Measurements from ENCODE around the gene OGG1. TPM values are rescaled to one million over a fixed set of nuclear protein-coding genes. Genes with fewer than 3 reads are reported as not detected.
A peak's percentile ranks its signal among the peaks of the same experiment; 100 is the strongest.

OGG1 gene
- total RNA-seq, 6 experiments from 2014 or later: 12.3 to 27.8 (median 15.7) TPM

DNA sequence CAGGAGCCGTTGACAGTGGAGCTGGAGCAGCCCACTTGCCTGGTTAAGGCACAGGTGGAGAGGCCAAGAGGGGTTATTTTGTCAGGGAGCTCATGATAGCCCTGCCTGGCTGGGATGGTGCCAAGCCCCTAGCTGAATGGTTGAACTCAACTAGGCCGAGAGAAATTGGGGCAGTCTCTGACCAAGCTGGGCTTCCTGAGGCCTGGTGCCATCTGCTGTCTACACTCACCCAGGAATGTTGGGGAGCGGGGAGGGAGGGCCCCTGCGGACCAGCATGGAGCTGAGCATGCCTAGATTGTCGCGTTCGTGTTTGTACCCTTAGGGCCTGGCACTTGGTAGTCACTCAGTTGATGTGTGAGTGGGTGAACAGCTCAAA, 17.0 kb upstream of the OGG1 start:
- Histone ChIP-seq H3K27me3 (no peaks in the 10 kb centered on the region), H3K4me1 (peaks cover 0 to 13% (median 5%) of the 10 kb centered on the region in 4 donors), H3K9me3 (no peaks in the 10 kb centered on the region), H3K36me3 (peaks cover 0 to 25% (median 7%) of the 10 kb centered on the region in 4 donors), H3K4me3 (peak overlapping the region; percentile 95 to 99 (median 99)), H3K27ac (no peak overlapping the region)
- ATAC-seq: no peak
- DNase-seq: no peak
- WGBS (ENCODE audit: insufficient coverage, low coverage, low lambda C conversion rate, missing lambda C conversion rate): 0% methylated on average over 1 of the region's 7 CpGs
- TF ChIP-seq CTCF (IDR thresholded peaks at IDR 0.05) (no peak), POLR2A (IDR thresholded peaks at IDR 0.05) (no peak)
- intact Hi-C loops (cut with DNase I): no loop called here

DNA sequence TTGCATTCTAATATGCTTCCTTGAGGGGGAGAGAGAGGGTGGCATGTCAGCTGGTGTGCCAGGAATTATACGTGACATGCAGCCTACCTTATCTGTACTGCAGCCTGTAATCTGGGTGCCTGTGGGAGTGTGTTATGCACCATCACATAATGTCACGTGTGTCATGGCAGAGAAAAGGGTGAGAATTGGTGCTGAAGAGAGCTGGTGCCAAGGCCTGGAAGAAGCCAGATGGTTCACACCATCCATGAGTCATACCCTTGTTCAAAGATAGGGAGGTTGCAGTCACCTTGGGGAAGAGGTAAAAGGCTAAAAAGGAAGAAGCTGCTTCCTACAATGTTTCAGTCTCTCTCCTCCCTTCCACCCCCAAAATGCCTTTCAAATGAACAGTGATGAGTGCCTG, 12.9 kb upstream of the OGG1 start:
- TF ChIP-seq POLR2A (IDR thresholded peaks at IDR 0.05): no peak
- no peak for TF ChIP-seq CTCF (IDR thresholded peaks at IDR 0.05)
- no peaks in the 10 kb centered on the region for H3K9me3 ChIP-seq
- ATAC-seq: no peak
- H3K27me3 ChIP-seq: no peaks in the 10 kb centered on the region
- intact Hi-C loops (cut with DNase I): no loop called here
- no peak for DNase-seq
- H3K27ac ChIP-seq: no peak overlapping the region
- peaks cover 0 to 13% (median 5%) of the 10 kb centered on the region in 4 donors for H3K4me1 ChIP-seq
- peaks cover 11 to 65% (median 32%) of the 10 kb centered on the region in 4 donors for H3K36me3 ChIP-seq
- WGBS (ENCODE audit: insufficient coverage, low coverage, low lambda C conversion rate, missing lambda C conversion rate): 81% methylated on average over 2 of the region's 2 CpGs
- H3K4me3 ChIP-seq: no peak overlapping the region

GRCh38 chr3:9739181-9739580, 10.6 kb upstream of the OGG1 start:
- Histone ChIP-seq H3K27ac (no peak overlapping the region), H3K9me3 (no peaks in the 10 kb centered on the region), H3K27me3 (no peaks in the 10 kb centered on the region), H3K4me1 (no peaks in the 10 kb centered on the region), H3K36me3 (peaks cover 11 to 89% (median 43%) of the 10 kb centered on the region in 4 donors), H3K4me3 (no peak overlapping the region)
- TF ChIP-seq POLR2A (IDR thresholded peaks at IDR 0.05) (no peak), CTCF (IDR thresholded peaks at IDR 0.05) (no peak)
- DNase-seq (no peak), ATAC-seq (no peak)
- WGBS (ENCODE audit: insufficient coverage, low coverage, low lambda C conversion rate, missing lambda C conversion rate): 91% methylated on average over 4 of the region's 15 CpGs
- intact Hi-C loops (cut with DNase I): no loop called here

GRCh38 chr3:9742560-9742959, 7.2 kb upstream of the OGG1 start:
- DNase-seq (no peak), ATAC-seq (no peak)
- WGBS (ENCODE audit: insufficient coverage, low coverage, low lambda C conversion rate, missing lambda C conversion rate): no CpG with 5 or more reads among the region's 1 CpG
- H3K4me3 ChIP-seq: no peak overlapping the region
- intact Hi-C loops (cut with DNase I): no loop called here
- no peaks in the 10 kb centered on the region for H3K4me1 ChIP-seq
- no peak overlapping the region for H3K27ac ChIP-seq
- no peaks in the 10 kb centered on the region for H3K9me3 ChIP-seq
- peaks cover 11 to 98% (median 51%) of the 10 kb centered on the region in 4 donors for H3K36me3 ChIP-seq
- TF ChIP-seq POLR2A (IDR thresholded peaks at IDR 0.05): no peak
- no peak for TF ChIP-seq CTCF (IDR thresholded peaks at IDR 0.05)
- no peaks in the 10 kb centered on the region for H3K27me3 ChIP-seq

DNA sequence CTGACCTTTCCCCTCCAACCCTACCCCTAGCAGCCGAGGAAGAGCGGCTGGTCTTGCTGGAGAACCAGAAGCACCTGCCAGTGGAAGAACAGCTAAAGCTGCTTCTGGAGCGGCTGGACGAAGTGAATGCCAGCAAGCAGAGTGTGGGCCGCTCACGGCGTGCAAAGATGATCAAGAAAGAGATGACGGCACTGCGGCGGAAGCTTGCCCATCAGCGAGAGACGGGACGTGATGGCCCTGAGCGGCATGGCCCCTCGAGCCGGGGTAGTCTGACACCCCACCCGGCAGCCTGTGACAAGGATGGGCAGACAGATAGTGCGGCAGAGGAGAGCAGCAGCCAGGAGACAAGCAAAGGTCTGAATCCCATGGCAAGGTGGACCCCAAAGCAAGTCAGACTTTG, 6.2 kb upstream of the OGG1 start:
- ATAC-seq: no peak
- TF ChIP-seq CTCF (IDR thresholded peaks at IDR 0.05): no peak
- TF ChIP-seq POLR2A (IDR thresholded peaks at IDR 0.05): no peak
- WGBS (ENCODE audit: insufficient coverage, low coverage, low lambda C conversion rate, missing lambda C conversion rate): 95% methylated on average over 14 of the region's 18 CpGs
- H3K4me1 ChIP-seq: no peaks in the 10 kb centered on the region
- H3K27ac ChIP-seq: no peak overlapping the region
- no peak overlapping the region for H3K4me3 ChIP-seq
- H3K27me3 ChIP-seq: no peaks in the 10 kb centered on the region
- no peak for DNase-seq
- no peaks in the 10 kb centered on the region for H3K9me3 ChIP-seq
- intact Hi-C loops (cut with DNase I): no loop called here
- peaks cover 11 to 89% (median 49%) of the 10 kb centered on the region in 4 donors for H3K36me3 ChIP-seq

Measured in right lobe of liver (tissue), 6 donors.